ENCODE data around the gene PPP3R1. TPM values are rescaled to one million over a fixed set of nuclear protein-coding genes. Genes with fewer than 3 reads are reported as not detected.

PPP3R1 gene
- total RNA-seq, 1 experiment from 2014 or later: 70.9 TPM

DNA sequence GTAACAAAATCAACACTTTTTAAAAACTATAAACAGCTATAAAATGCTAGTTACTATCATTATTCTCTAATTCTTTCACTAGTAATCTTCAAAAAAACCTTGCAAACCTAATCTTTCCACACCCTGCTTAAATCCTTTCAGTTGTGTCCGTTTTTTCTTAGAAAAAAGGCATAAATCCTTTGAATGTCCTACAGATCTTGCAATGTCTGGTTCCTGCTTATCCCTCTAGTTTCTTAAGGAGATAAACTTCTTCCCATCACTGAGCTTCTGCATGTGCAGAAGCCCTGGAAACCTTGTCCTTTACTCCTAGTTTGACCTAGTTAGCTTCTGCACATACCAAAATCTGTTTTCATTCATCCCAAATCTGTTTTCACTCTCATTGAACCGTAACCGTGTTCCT is 95.9 kb downstream of the PPP3R1 start:
- peaks cover 7% of the 10 kb centered on the region for H3K4me1 Mint-ChIP-seq (ENCODE audit: low read depth, unreplicated experiment)
- Histone ChIP-seq H3K4me1 (peaks cover 3% of the 10 kb centered on the region; the same call in 1 of the 2 replicates), H3K9me3 (no peaks in the 10 kb centered on the region), H3K36me3 (ENCODE audit: control insufficient read depth, insufficient read depth, low read length) (no peaks in the 10 kb centered on the region), H3K4me3 (ENCODE audit: low read depth, low read length) (peak overlapping the region; percentile 76), H3K27me3 (replicated peaks; ENCODE audit: control insufficient read depth, insufficient read depth, low read length) (no peaks in the 10 kb centered on the region)
- ChIA-PET CTCF (no interaction called here), POLR2A (no interaction called here)
- DNase-seq: no peak
- peaks cover 35% of the 10 kb centered on the region for H3K36me3 Mint-ChIP-seq (ENCODE audit: insufficient read depth, unreplicated experiment)
- TSS peak; percentile 67 for BruUV-seq (replicated peaks)
- TF ChIP-seq, protein P1, sequence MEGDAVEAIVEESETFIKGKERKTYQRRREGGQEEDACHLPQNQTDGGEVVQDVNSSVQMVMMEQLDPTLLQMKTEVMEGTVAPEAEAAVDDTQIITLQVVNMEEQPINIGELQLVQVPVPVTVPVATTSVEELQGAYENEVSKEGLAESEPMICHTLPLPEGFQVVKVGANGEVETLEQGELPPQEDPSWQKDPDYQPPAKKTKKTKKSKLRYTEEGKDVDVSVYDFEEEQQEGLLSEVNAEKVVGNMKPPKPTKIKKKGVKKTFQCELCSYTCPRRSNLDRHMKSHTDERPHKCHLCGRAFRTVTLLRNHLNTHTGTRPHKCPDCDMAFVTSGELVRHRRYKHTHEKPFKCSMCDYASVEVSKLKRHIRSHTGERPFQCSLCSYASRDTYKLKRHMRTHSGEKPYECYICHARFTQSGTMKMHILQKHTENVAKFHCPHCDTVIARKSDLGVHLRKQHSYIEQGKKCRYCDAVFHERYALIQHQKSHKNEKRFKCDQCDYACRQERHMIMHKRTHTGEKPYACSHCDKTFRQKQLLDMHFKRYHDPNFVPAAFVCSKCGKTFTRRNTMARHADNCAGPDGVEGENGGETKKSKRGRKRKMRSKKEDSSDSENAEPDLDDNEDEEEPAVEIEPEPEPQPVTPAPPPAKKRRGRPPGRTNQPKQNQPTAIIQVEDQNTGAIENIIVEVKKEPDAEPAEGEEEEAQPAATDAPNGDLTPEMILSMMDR (IDR thresholded peaks at IDR 0.05; ENCODE audit: insufficient read depth in 1 of 2, low read depth in 1 of 2, low read length in 1 of 2, severe bottlenecking in 1 of 2, unreplicated experiment in 1 of 2): no peak
- no peaks in the 10 kb centered on the region for H3K27me3 Mint-ChIP-seq (ENCODE audit: insufficient read depth, unreplicated experiment)
- intact Hi-C loops (cut with micrococcal nuclease; ENCODE audit: unreplicated experiment): loop anchor here (2.0 kb wide), 1 partner anchor 34 kb away; no protein-coding TSS in a partner anchor
- H3K4me3 Mint-ChIP-seq (ENCODE audit: unreplicated experiment): peak overlapping the region; percentile 100
- peak overlapping the region; percentile 100 for H3K27ac Mint-ChIP-seq (ENCODE audit: unreplicated experiment)
- no peaks in the 10 kb centered on the region for H3K9me3 Mint-ChIP-seq (ENCODE audit: unreplicated experiment)

DNA sequence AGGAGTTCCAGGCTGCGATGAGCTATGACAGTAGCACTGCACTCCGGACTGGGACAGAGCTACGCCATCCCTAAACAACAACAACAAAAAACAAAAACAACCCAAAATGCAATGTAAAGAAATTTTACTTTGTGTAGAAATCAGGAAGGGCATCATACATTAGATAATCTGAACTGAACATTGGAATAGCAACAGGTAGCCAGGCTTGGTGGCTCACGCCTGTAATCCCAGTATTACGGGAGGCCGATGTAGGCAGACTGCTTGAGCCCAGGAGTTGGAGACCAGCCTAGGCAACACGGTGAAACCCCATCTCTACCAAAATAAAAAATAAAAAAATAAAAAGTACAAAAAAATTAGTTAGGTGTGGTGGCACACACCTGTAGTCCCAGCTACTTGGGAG is 96.7 kb downstream of the PPP3R1 start:
- H3K4me1 Mint-ChIP-seq (ENCODE audit: low read depth, unreplicated experiment): peaks cover 7% of the 10 kb centered on the region
- peak overlapping the region; percentile 29 for H3K4me3 Mint-ChIP-seq (ENCODE audit: unreplicated experiment)

DNA sequence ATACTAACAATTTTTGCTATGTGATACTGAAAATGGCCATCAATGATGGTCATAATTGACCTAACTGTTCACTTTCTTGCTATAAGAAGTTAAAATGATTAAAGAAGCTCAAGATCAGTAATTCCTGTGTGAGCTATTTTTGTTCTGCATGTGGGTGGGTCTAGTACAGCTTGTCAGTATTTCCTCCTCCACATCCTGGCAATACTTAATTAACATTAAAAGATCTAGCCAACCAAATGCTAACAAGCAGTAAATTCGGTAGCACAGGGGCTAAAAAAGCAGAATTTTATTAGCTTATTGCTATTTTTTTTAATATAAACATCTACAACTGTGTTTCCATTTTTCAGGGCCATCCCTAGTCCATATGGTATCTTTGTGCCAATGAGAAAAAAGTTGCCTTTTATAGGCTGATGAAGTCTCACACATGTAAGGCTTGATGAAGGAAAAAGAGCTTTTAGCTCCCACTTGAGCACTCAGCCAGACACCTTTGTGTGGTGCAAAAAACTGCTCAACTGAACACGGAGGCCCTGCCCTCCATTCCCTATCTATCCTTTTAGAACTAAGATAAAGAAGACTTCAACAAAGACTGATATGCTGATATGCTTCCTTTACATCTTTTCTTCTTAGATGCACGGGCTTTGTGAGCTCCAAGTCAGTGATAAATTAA is 99.5 kb downstream of the PPP3R1 start:
- Histone ChIP-seq H3K4me3 (ENCODE audit: low read depth, low read length) (no peak overlapping the region), H3K4me1 (peaks cover 3% of the 10 kb centered on the region; the same call in 1 of the 2 replicates), H3K36me3 (ENCODE audit: control insufficient read depth, insufficient read depth, low read length) (no peaks in the 10 kb centered on the region), H3K27me3 (replicated peaks; ENCODE audit: control insufficient read depth, insufficient read depth, low read length) (no peaks in the 10 kb centered on the region), H3K9me3 (no peaks in the 10 kb centered on the region)
- TF ChIP-seq, protein P1 (IDR thresholded peaks at IDR 0.05; ENCODE audit: insufficient read depth in 1 of 2, low read depth in 1 of 2, low read length in 1 of 2, severe bottlenecking in 1 of 2, unreplicated experiment in 1 of 2): no peak
- intact Hi-C loops (cut with micrococcal nuclease; ENCODE audit: unreplicated experiment): no loop called here
- no peak overlapping the region for H3K27ac Mint-ChIP-seq (ENCODE audit: unreplicated experiment)
- no TSS peak for BruUV-seq (replicated peaks)
- H3K9me3 Mint-ChIP-seq (ENCODE audit: unreplicated experiment): no peaks in the 10 kb centered on the region
- peaks cover 12% of the 10 kb centered on the region for H3K36me3 Mint-ChIP-seq (ENCODE audit: insufficient read depth, unreplicated experiment)
- no peak overlapping the region for H3K4me3 Mint-ChIP-seq (ENCODE audit: unreplicated experiment)
- H3K27me3 Mint-ChIP-seq (ENCODE audit: insufficient read depth, unreplicated experiment): no peaks in the 10 kb centered on the region
- H3K4me1 Mint-ChIP-seq (ENCODE audit: low read depth, unreplicated experiment): peaks cover 7% of the 10 kb centered on the region
- ChIA-PET POLR2A (no interaction called here), CTCF (interaction anchor here (1.2 kb wide), 1 partner anchor 15 kb away, joined by 3 read pairs; no protein-coding TSS in a partner anchor)
- no peak for DNase-seq

More for the DNA sequence above, 96.7 kb downstream of the PPP3R1 start:
- Histone ChIP-seq H3K4me3 (ENCODE audit: low read depth, low read length) (no peak overlapping the region), H3K36me3 (ENCODE audit: control insufficient read depth, insufficient read depth, low read length) (no peaks in the 10 kb centered on the region), H3K4me1 (peaks cover 3% of the 10 kb centered on the region; the same call in 1 of the 2 replicates), H3K27me3 (replicated peaks; ENCODE audit: control insufficient read depth, insufficient read depth, low read length) (no peaks in the 10 kb centered on the region), H3K9me3 (no peaks in the 10 kb centered on the region)
- TF ChIP-seq, protein P1 (IDR thresholded peaks at IDR 0.05; ENCODE audit: insufficient read depth in 1 of 2, low read depth in 1 of 2, low read length in 1 of 2, severe bottlenecking in 1 of 2, unreplicated experiment in 1 of 2): no peak
- intact Hi-C loops (cut with micrococcal nuclease; ENCODE audit: unreplicated experiment): loop anchor here (2.0 kb wide), 1 partner anchor 35 kb away; no protein-coding TSS in a partner anchor
- H3K27ac Mint-ChIP-seq (ENCODE audit: unreplicated experiment): no peak overlapping the region
- H3K9me3 Mint-ChIP-seq (ENCODE audit: unreplicated experiment): no peaks in the 10 kb centered on the region
- no peaks in the 10 kb centered on the region for H3K27me3 Mint-ChIP-seq (ENCODE audit: insufficient read depth, unreplicated experiment)
- peaks cover 27% of the 10 kb centered on the region for H3K36me3 Mint-ChIP-seq (ENCODE audit: insufficient read depth, unreplicated experiment)
- POLR2A ChIA-PET: interaction anchor here (0.5 kb wide), 1 partner anchor 93 kb away, joined by 6 read pairs; no protein-coding TSS in a partner anchor
- no peak for DNase-seq
- BruUV-seq (replicated peaks): no TSS peak
- CTCF ChIA-PET: interaction anchor here (0.6 kb wide), 1 partner anchor 999 kb away, joined by 4 read pairs; no protein-coding TSS in a partner anchor
